Vagina (tissue), 2 donors: ENCODE results near the gene C1D.

Source experiments
- CTCF ChIP-seq, 3 experiments: fragments of 450-650 bp in 2 of 3; fragments of 200-600 bp in 1 of 3; sonication (generic) in 1 of 3; IDR thresholded peaks; one replicate each; pipeline ENCODE4 v1.5.1; 2017 to 2019; ENCODE audit warnings: antibody characterized with exemption in 3 of 3, mild to moderate bottlenecking in 2 of 3, moderate library complexity in 2 of 3
- POLR2A ChIP-seq, 2 donors: fragments of 450-650 bp; IDR thresholded peaks; one replicate each; pipeline ENCODE4 v1.6.1; 2017; ENCODE audit warnings: antibody characterized with exemption in 2 of 2, mild to moderate bottlenecking in 2 of 2, moderate library complexity in 2 of 2
- POLR2AphosphoS5 ChIP-seq, 2 donors: sonication (generic); formaldehyde crosslinking; IDR thresholded peaks; one replicate each; pipeline ENCODE4 v1.9.0; 2017; ENCODE audit warnings: antibody characterized with exemption in 2 of 2, mild to moderate bottlenecking in 2 of 2, low read depth in 1 of 2; ENCODE audit not compliant: insufficient read depth in 1 of 2

- TF ChIP-seq POLR2A (IDR thresholded peaks at IDR 0.05) = no peak
- no peak for TF ChIP-seq CTCF (IDR thresholded peaks at IDR 0.05)
- TF ChIP-seq POLR2AphosphoS5 (IDR thresholded peaks at IDR 0.05; ENCODE audit: insufficient read depth in 1 of 2, low read depth in 1 of 2) = no peak
These were observed 63.5 kb downstream of the C1D start for GRCh38 chr2:67999332-67999731.
